Measurements from ENCODE around the gene SCRN2.

The SCRN2 gene

DNA sequence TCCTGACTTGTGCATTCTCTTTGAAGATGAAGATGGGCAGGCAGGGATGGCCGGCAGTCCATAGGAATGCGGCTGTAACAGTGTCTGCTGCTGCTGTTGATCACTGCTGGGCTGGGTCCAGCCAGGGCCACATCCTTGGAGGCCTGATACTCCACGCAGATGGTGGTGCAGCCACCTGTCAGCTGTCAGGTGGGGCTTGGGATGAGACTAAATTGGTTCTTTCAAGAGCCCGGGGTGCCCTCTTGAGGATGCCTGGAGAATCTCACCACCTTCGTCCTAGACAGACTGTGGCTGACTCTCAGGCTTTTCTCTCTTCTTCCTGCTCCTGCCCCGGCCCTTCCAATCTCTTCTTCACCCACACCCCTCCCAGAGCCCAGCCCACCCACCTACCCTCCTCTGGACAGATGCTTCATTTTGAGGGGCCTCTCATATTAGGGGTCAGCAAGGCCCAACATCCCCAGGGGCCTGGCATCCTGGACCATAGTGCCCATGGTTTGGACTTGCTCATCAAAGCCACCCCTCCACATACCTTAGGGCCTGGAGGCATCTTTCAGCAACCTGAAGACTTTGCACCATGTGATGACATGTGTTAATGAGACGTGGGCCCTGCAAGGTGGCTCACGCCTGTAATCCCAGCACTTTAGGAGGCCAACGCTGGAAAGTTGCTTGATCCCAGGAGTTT lies 38.6 kb downstream of the SCRN2 start:
- peak; percentile 68 for DNase-seq

DNA sequence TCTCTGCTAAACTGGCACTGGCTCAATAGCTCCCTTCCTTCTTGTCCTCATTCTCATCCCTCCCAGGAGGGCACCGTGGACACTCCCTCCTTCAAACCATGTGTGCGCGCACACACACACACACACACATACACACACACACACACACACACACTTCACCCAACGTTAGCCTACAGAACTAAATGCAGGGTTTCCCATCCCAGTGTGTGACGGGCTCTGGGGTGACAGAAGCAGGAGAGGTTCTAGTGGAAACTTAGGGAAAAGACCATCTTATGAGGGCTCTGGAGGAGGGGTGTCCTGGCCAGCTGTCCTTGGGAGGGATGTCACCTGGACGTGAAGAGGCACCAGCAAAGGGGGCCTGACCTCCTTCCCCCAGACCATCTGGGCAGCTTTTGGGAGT lies 39.2 kb downstream of the SCRN2 start:
- no peak for DNase-seq

DNA sequence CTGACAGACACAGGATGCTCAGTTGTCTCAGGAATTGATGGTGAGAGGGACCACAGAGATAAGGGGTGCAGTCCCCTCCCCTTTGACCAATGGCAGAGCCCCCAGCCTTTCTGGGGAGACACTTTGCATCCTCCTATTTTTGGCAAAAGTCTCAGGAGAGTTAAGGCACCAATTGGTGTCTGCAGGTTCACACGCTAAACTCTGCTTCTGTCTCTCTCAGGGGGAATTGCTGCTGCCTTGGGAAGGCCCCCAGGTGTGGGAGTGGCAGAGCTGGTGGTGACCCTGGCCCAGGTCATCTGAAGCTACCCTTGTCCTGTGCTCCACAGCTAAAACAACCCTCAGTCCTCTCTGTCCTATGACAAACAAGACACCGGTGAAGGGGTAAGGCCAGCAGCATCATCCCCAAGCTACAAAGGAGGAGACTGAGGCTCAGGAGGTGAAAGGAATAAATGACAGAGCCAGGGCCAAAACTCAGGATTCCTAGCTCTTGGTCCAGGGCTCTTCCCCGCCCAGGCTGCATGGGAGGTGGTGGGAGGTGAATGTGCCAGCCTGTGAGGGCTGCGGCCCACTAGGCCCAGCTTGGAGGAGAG lies 39.8 kb downstream of the SCRN2 start:
- no peak for DNase-seq

DNA sequence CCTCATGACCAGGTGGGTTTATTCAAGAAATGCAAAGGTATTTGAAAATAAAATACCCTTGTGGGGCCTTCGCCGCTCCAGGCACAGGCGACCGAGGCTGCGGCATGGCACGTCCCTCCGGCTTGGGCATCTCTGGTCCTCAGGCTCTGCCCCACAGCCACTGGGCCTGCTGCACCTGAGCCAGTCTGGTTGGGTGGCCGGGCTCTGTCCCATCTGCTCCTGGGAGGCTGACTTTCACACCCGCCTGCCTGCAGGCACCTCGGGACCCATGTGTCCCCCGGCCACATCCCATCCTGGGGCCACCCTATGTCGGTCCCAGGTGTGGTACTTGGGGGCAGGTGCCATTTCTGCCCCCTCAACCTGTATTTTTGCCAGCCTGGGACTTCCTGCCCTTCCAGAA lies 40.4 kb downstream of the SCRN2 start:
- DNase-seq, result no peak

DNA sequence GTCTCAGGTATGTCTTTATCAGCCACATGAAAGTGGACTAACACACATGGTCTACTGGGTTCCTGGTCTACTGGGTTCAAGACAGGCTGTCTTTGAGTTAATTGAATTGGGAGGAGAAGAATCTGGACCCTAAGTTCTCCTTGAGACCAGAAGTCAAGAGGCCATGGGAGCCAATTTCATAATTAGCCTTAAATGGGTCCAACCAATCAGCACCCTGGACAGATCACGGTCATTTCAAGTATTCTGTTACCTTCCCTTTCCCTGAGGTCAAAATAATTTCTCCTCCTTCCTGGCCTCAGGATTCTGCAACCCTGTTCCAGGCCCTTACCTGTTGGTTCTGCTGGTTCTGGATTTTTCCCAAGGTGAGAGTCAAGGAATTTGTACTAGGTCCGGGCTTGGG lies 43.3 kb downstream of the SCRN2 start:
- DNase-seq, result no peak

DNA sequence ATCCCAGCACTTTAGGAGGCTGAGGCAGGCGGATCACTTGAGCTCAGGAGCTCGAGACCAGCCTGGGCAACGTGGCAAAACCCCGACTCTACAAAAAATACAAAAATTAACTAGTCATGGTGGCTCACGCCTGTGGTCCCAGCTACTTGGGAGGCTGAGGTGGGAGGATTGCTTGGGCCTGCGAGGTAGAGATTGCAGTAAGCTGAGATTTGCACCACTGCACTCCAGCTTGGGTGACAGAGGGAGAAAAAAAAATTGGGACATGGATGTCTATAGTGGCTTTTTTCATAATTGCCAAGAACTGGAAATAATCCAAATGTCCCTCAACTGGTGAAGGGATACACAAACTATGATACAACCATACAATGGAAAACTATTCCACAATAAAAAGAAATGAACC lies 48.1 kb downstream of the SCRN2 start:
- DNase-seq, result no peak

DNA sequence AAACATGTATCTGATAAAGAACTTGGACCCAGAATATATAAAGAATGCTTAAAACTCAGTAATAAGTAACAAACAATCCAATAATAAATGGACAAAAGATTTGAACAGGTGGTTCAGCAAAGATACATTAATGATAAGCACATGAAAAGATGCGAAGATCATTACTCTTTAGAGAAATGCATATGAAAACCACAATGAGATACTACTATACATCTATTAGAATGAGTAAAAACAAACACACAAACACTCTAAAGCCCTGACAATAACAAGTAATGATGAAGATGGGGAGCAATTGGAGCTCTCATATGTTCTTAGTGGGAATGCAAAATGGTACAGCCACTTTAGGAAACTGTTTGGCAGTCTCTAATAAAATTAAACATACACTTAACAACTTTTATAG lies 48.6 kb downstream of the SCRN2 start:
- DNase-seq, result no peak

DNA sequence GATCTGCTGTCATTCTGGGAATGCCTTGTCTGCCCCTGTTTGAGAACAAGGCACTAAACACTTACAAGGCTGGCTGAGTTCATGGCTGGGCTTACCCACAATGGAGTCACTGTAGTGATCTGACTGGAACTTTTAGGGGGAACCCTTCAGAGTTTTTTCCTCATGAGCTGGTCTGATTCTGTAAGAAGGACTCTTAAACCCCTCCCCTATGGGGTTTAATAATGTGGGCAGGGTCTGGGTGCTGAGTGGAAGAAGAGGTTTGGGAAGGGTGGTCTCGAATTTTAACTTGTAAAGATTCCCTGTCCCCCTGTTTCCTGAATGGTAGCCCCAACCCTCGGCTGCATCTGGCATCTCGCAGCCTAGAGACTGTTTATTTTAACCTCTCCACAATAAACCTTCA lies 50.0 kb downstream of the SCRN2 start:
- no peak for DNase-seq

DNA sequence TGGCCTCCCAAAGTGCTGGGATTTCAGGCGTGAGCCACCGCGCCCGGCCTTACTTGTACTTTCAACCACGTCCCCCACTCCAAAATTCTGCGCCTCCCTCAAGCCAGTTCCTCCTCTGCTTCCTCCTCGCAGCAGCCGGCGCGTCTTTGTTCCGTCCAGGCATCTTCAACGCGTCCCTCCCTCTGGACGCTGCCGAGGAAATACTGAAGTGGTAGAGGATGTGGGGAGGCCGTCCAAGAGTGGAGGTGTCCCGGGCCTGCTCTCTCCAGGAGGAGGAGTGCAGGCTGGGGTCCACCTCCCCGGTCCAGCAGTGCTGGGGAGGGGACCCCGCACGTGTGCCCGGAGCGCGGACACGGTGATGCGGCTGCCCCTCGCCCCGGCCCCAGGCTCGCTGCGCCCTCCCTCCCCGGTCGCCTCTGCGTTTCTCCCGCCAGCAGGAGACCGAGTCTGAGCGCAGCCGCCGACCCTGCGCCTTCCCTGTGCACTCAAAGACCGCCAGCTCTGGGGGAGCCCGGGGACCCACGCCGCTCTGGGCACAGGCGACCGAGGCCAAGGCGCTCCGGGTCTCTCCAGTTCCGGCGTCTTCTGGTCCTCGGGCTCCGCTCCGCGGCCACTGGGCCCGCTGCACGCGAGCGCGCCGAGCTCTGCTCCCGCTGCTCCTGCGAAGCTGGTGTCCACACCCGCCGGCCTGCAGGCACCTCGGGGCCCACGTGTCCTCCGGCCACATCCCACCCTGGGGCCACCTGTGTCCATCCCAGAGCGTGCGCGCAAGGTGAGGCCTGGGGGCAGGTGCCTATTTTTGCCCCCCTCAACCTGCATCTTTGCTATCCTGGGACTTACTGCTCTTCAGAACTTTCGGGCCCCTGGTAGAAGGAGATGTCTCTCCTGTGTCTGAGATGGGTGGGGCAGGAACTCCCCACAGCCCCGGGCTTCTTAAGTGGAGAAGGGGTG lies 51.2 kb downstream of the SCRN2 start:
- peak; percentile 46 for DNase-seq

Data from CD4-positive, alpha-beta T cell treated with Interleukin-17A for 4 hours (primary cell).